Stimulated activated CD8-positive, alpha-beta memory T cell treated with anti-CD3 and anti-CD28 coated beads, Interleukin-12 subunit alpha, Interleukin-12 subunit beta, amount 100 ng/mL, for 1 hour (primary cell): ENCODE measurements around the gene MID2.
"Not testable (repeated sequence)": the region's sequence is repeated elsewhere in the genome, so short reads cannot be mapped to it uniquely, and the experiment has no call there.

Source experiments
- DNase-seq: peaks from one replicate; pipeline ENCODE4 v3.0.0-alpha.2; 2020; ENCODE audit warnings: low read depth

The MID2 gene

GRCh38 chrX:107825698-107826237, at the start of gene MID2:
Gene MID2, plus strand, starts transcription at chrX:107825866. Its CDS starts 561 bp downstream, at chrX:107826427.
- DNase-seq, result peak; percentile 18

GRCh38 chrX:107776649-107777535, 48.8 kb upstream of the MID2 start:
- peak; percentile 47 for DNase-seq

GRCh38 chrX:107777536-107777832, 48.2 kb upstream of the MID2 start, which contains the start of gene NCBP2L:
Gene NCBP2L, plus strand, starts transcription at chrX:107777733. Its CDS starts 16,488 bp downstream, at chrX:107794221.
- DNase-seq, result no peak

GRCh38 chrX:107780525-107780924, 45.1 kb upstream of the MID2 start:
- no peak for DNase-seq

GRCh38 chrX:107787827-107788226, 37.8 kb upstream of the MID2 start:
- DNase-seq, result no peak

GRCh38 chrX:107804427-107804826, 21.2 kb upstream of the MID2 start:
- no peak for DNase-seq

GRCh38 chrX:107805179-107805578, 20.5 kb upstream of the MID2 start:
- no peak for DNase-seq

GRCh38 chrX:107810053-107810452, 15.6 kb upstream of the MID2 start:
- DNase-seq, result not testable (repeated sequence)

GRCh38 chrX:107818900-107819521, 6.7 kb upstream of the MID2 start:
- no peak for DNase-seq

- no peak for DNase-seq
These were observed 2.6 kb upstream of the MID2 start for GRCh38 chrX:107823042-107823441.

GRCh38 chrX:107823456-107823855, 2.2 kb upstream of the MID2 start:
- DNase-seq, result no peak

GRCh38 chrX:107826238-107827029, 768 bp downstream of the MID2 start:
- peak; percentile 9 for DNase-seq

GRCh38 chrX:107827030-107827831, 1.6 kb downstream of the MID2 start:
- no peak for DNase-seq

- no peak for DNase-seq
These were observed 2.2 kb downstream of the MID2 start for GRCh38 chrX:107827852-107828251.

GRCh38 chrX:107829878-107830277, 4.2 kb downstream of the MID2 start:
- DNase-seq, result no peak

GRCh38 chrX:107831071-107831730, 5.5 kb downstream of the MID2 start:
- no peak for DNase-seq

GRCh38 chrX:107834275-107835201, 8.9 kb downstream of the MID2 start:
- no peak for DNase-seq

- DNase-seq, result no peak
These were observed 11.3 kb downstream of the MID2 start for GRCh38 chrX:107836958-107837357.

- no peak for DNase-seq
These were observed 15.3 kb downstream of the MID2 start for GRCh38 chrX:107840971-107841370.
